Thymus (tissue), 11 donors: Measurements from ENCODE around the gene CLUH. TPM values are rescaled to one million over a fixed set of nuclear protein-coding genes. Genes with fewer than 3 reads are reported as not detected.

ENCODE experiments used
- DNase-seq, 9 donors: peaks; one replicate each; pipeline ENCODE4 v3.0.0-alpha.2; 2013; ENCODE audit warnings: low spot score in 9 of 9, low read depth in 6 of 9, missing footprints in 1 of 9
- H3K27ac ChIP-seq, 2 donors: one replicate each; pipeline ENCODE4 v1.5.1; 2013; ENCODE audit warnings: control low read depth in 1 of 2, low read depth in 1 of 2, low read length in 1 of 2, mild to moderate bottlenecking in 1 of 2, moderate library complexity in 1 of 2
- H3K27me3 ChIP-seq, 2 donors: one replicate each; pipeline ENCODE4 v1.5.1; 2013; ENCODE audit warnings: low read length in 1 of 2; ENCODE audit not compliant: control insufficient read depth in 2 of 2, insufficient read depth in 1 of 2
- H3K36me3 ChIP-seq, 2 donors: one replicate each; pipeline ENCODE4 v1.5.1; 2013; ENCODE audit warnings: low read length in 1 of 2, mild to moderate bottlenecking in 1 of 2, moderate library complexity in 1 of 2; ENCODE audit not compliant: control insufficient read depth in 2 of 2, insufficient read depth in 2 of 2
- H3K4me1 ChIP-seq, 2 donors: one replicate each; pipeline ENCODE4 v1.5.1; 2013; ENCODE audit warnings: low read length in 2 of 2; ENCODE audit not compliant: control insufficient read depth in 2 of 2, insufficient read depth in 2 of 2
- H3K4me3 ChIP-seq, 2 donors: one replicate each; pipeline ENCODE4 v1.5.1; 2013; ENCODE audit warnings: low read length in 2 of 2, control low read depth in 1 of 2, mild to moderate bottlenecking in 1 of 2
- H3K9me3 ChIP-seq, 2 donors: one replicate each; pipeline ENCODE4 v1.5.1; 2013; ENCODE audit warnings: low read length in 1 of 2, mild to moderate bottlenecking in 1 of 2; ENCODE audit not compliant: control insufficient read depth in 2 of 2, insufficient read depth in 1 of 2
- WGBS: extraction: QIAGEN DNeasy Blood & Tissue Kit; methylation state at CpG from one replicate; pipeline ENCODE4 v1.1.7; 2013; 5-methylcytosine and 5-hydroxymethylcytosine counted together
- polyA plus RNA-seq: library from polyadenylated mRNA; stranded (reverse); fragments of 200-250 nt; gene quantifications from one replicate; pipeline ENCODE4 v1.2.3, GENCODE V29; 2013
- total RNA-seq: library from RNA; stranded (reverse); fragments of 120-200 nt; gene quantifications from one replicate; pipeline ENCODE4 v1.2.4, GENCODE V29; 2013
- donor health status: healthy.

CLUH gene
- total and polyA plus RNA-seq, 2 donors = 7.4 to 26.1 TPM

DNA sequence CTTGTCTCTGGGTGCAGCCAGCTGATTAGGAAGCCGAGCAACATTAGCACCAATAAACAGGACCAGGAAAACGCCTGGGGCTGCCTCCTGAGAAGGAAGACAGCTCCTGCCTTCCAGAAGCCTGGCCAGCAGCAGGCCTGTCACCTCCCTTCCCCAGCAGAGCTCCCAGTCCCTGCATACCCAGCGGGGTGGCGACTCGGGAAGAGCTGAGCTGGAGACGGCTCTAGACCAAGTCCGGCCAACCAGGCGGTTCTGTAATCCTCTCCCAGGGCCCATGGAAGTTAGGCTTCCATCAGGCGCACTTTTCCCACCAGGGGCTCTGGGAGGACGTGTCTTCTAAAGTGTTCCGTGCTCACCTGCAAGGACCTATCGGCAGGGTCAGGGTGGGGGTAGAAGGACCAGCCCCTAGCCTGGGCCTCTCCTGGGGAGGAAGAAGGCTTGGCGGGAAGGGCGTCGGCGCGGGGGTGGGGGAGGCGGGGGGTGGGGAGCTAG lies 12.0 kb upstream of the CLUH start:
- Histone ChIP-seq H3K27ac (no peak overlapping the region), H3K4me1 (peaks cover 2 to 4% of the 10 kb centered on the region in 2 donors), H3K4me3 (no peak overlapping the region), H3K9me3 (no peaks in the 10 kb centered on the region), H3K27me3 (peaks cover 26 to 59% of the 10 kb centered on the region in 2 donors), H3K36me3 (no peaks in the 10 kb centered on the region)
- DNase-seq = no peak
- WGBS = 66% methylated on average over 18 of the region's 18 CpGs

DNA sequence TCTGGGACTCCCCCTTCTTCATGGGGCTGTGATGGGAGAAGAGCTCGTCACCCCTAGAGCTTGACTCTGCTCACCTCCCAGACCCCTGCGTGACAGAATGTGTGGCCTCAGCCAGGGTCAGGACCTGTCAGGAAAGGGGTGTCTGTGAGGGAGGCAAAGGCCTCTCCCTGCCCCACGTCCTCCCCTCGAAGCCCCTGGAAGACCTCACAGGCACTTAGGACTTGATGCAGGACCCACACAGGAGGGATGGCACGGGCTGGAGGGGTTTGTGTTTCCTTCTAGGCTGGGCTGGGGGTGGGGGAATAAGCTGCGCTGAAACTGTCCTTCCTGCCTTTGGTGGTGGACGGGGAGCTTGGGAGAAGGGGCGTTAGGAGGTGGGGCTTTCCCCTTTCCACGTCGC lies 11.0 kb upstream of the CLUH start:
- no peak for DNase-seq
- Histone ChIP-seq H3K4me1 (peaks cover 2 to 4% of the 10 kb centered on the region in 2 donors), H3K4me3 (no peak overlapping the region), H3K27ac (no peak overlapping the region), H3K27me3 (peaks cover 26 to 54% of the 10 kb centered on the region in 2 donors), H3K36me3 (no peaks in the 10 kb centered on the region), H3K9me3 (no peaks in the 10 kb centered on the region)
- 88% methylated on average over 10 of the region's 10 CpGs for WGBS

DNA sequence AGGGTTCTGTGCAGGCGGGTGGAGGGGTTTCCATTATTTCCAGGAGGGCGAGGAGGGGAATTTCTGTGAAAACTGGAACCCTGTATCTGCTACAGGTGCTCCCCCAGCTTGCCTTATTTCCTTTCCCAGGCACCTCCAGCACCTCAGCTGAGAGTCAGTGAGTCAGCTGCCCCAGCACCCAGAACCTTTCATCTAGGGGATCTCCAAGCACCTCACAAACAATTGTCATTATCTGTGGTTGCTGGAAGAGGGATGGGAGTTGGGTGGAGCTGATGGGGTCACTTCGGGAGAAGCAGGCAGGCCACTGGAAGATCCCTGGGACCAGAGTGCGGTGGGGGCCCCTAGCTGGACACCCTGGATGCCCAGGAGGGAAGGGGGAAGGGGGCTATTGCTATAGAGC lies 10.0 kb upstream of the CLUH start:
- Histone ChIP-seq H3K4me1 (peaks cover 2 to 4% of the 10 kb centered on the region in 2 donors), H3K9me3 (no peaks in the 10 kb centered on the region), H3K27me3 (peaks cover 26 to 47% of the 10 kb centered on the region in 2 donors), H3K36me3 (no peaks in the 10 kb centered on the region), H3K4me3 (no peak overlapping the region), H3K27ac (no peak overlapping the region)
- DNase-seq = no peak
- WGBS = 78% methylated on average over 4 of the region's 4 CpGs

DNA sequence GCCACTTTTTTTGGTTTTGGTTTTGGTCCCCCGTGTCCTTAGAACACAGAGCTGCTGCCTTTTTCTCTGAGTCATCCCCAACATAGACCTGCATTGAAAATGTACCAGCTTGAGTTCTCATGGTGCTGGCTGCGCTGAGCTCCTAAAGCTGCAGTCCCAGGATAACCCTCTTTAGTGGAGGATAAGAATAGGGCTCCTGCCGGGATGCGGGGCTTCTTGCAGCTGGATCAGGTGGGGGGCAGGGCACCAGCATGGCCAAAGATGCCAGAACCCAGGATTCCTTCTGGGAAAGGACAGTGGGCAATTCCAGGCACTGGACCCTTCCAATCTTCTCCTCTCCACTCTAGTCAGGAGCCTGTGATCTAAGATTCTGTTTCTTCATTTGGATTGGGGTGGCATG lies 8.3 kb upstream of the CLUH start:
- Histone ChIP-seq H3K4me1 (peaks cover 1% of the 10 kb centered on the region in 2 donors), H3K27me3 (peaks cover 18 to 36% of the 10 kb centered on the region in 2 donors), H3K4me3 (no peak overlapping the region), H3K9me3 (no peaks in the 10 kb centered on the region), H3K36me3 (no peaks in the 10 kb centered on the region), H3K27ac (no peak overlapping the region)
- no peak for DNase-seq
- WGBS = 86% methylated on average over 4 of the region's 4 CpGs

DNA sequence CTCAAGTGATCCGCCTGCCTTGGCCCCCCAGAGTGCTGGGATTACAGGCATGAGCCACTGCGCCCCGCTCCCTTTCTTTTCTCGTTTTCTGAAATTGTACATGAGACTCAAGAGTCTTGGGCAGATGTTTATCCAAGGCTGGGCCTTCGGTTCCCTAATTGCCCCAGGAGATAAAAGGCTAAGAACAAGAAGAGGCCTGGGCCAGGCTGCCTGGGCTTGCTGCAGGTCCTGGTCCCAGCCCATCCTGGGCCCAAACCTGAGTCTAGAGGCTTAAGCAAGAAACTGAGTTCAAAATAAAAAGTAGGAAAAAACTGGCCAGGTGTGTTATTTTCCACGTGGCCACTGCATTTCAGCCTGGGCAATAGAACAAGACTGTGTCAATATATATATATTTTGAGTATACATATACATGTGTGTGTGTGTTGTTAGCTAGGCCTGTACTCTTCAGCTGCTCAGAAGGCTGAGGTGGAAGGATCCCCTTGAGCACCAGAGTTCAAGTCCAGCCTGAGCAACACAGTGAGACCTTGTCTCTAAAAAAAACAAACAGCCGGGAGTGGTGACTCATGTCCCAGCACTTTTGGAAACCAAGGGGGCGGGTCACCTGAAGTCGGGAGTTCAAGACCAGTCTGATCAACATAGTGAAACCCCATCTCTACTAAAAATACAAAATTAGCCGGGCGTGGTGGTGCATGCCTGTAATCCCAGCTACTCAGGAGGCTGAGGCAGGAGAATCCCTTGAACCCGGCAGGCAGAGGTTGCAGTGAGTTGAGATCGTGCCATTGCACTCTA lies 6.8 kb upstream of the CLUH start:
- H3K27me3 ChIP-seq = peaks cover 3 to 25% of the 10 kb centered on the region in 2 donors
- H3K27ac ChIP-seq = no peak overlapping the region
- DNase-seq = no peak

DNA sequence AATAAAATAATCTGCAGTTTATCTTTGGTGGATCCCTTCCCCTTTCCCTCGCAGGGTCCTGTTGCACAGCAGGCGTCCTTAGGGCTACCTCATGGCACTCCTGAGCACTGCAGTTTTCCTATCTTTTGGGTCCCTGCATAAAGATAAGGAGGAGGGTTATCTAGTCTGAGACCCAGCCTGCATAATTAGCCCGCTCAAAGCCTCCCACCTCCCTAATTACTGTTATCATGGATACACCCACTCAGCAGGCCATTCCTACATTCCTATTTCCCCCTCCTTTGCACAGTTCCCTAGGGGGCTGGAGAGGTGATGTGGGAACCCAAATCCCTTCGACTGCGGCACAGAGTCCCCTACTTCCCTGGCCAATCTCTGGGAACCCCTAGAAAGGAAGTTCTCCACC lies 5.1 kb upstream of the CLUH start:
- WGBS = 84% methylated on average over 5 of the region's 5 CpGs
- DNase-seq = no peak
- H3K9me3 ChIP-seq = no peaks in the 10 kb centered on the region
- H3K36me3 ChIP-seq = no peaks in the 10 kb centered on the region
- H3K4me1 ChIP-seq = peaks cover 8 to 12% of the 10 kb centered on the region in 2 donors
- H3K27me3 ChIP-seq = peaks cover 0 to 8% of the 10 kb centered on the region in 2 donors
- no peak overlapping the region for H3K27ac ChIP-seq
- no peak overlapping the region for H3K4me3 ChIP-seq

More for the DNA sequence above, 6.8 kb upstream of the CLUH start:
- 92% methylated on average over 13 of the region's 13 CpGs for WGBS
- Histone ChIP-seq H3K4me3 (no peak overlapping the region), H3K36me3 (no peaks in the 10 kb centered on the region), H3K4me1 (no peaks in the 10 kb centered on the region), H3K9me3 (no peaks in the 10 kb centered on the region)

DNA sequence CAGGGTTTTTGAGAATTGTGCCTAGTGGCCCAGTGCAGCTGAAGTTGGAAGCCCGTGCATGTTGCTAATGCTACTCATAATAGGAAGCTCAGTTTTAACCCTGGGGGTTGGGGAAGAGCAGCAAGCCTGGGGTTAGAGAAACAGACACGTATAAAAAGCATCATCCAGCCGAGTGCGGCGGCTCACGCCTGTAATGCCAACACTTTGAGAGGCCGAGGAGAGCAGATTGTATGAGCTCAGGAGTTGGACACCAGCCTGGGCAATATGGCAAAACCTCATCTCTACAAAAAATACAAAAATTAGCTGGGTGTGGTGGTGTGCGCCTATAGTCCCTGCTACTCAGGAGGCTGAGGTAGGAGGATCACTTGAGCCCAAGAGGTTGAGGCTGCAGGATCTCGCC lies 2.3 kb upstream of the CLUH start:
- no peak for DNase-seq
- Histone ChIP-seq H3K4me3 (no peak overlapping the region), H3K9me3 (no peaks in the 10 kb centered on the region), H3K36me3 (no peaks in the 10 kb centered on the region), H3K27me3 (no peaks in the 10 kb centered on the region), H3K4me1 (peaks cover 18 to 32% of the 10 kb centered on the region in 2 donors), H3K27ac (no peak overlapping the region)
- 98% methylated on average over 9 of the region's 9 CpGs for WGBS

DNA sequence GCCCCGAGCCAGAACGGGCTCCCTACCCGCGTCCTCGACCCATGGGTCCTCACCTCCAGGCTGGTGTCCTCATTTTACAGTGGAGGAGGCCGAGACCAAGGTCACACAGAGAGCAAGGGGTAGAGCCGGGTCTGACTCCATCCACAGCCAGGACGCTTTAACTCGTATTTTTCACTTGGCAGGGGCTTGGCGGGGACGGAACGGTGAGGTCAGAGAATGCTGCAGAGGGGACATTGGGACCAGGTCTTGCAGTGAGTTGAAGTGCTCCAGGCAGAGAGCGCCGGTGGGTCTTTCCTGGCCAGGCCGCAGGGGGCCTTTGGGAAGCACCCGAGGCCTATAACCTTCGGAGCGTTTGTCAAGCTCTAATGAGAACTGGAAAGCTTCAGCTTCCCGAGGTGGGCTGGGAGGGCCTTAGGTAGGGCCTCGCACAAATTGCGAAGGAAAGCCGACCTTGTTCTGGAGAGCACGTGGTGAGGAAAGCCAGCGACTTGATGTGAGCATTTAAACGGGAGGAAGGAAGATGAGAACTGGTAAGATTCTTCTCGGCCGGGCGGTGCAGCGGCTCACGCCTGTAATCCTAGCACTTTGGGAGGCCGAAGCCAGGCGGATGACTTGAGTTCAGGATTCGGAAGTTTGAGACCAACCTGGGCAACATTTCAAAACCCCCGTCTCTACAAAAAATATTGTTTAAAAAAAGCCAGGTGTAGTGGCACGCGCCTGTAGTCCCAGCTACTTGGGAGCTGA lies 908 bp upstream of the CLUH start:
- no peak for DNase-seq
- peak overlapping the region in 1 of 2 donors; percentile 36 for H3K27ac ChIP-seq
- peaks cover 18 to 32% of the 10 kb centered on the region in 2 donors for H3K4me1 ChIP-seq
- H3K9me3 ChIP-seq = no peaks in the 10 kb centered on the region
- H3K4me3 ChIP-seq = peak overlapping the region; percentile 74 to 80
- no peaks in the 10 kb centered on the region for H3K27me3 ChIP-seq
- WGBS = 84% methylated on average over 36 of the region's 36 CpGs
- no peaks in the 10 kb centered on the region for H3K36me3 ChIP-seq
